DMS 273 treated with DMSO at 0.1 percent for 48 hours (cell line): ENCODE data around the gene PAMR1.
"Not testable (repeated sequence)": the region's sequence is repeated elsewhere in the genome, so short reads cannot be mapped to it uniquely, and the experiment has no call there.

ENCODE experiments used
- DNase-seq: peaks from one replicate; lab custom pipeline; 2025; lab: John Stamatoyannopoulos, UW

Gene PAMR1

GRCh38 chr11:35545391-35546003 is 20.1 kb upstream of the PAMR1 start:
- DNase-seq, result no peak

- DNase-seq, result no peak
These were observed 18.1 kb upstream of the PAMR1 start for GRCh38 chr11:35543481-35543880.

- DNase-seq, result no peak
These were observed 16.4 kb upstream of the PAMR1 start for GRCh38 chr11:35541621-35542375.

DNA sequence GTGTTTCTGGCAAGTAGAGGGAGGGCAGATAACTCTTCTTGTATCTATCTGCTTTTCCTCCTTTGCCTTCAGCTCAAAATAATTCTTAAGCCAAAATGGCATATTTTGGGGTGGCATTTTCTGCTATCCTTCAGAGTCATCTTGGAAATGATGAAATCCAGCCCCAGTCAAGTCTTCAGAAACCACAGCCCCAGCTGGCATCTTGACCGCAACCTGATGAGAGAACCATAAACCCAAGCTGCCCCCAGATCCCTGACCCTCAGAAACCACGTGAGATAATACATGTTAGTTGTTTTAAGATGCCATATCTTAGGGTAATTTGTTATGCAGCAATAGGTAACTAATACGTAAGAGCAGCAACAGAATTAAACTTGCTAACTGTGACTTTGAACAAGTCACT is 15.1 kb upstream of the PAMR1 start:
- DNase-seq, result no peak

- no peak for DNase-seq
These were observed 14.4 kb upstream of the PAMR1 start for GRCh38 chr11:35539781-35540281.

DNA sequence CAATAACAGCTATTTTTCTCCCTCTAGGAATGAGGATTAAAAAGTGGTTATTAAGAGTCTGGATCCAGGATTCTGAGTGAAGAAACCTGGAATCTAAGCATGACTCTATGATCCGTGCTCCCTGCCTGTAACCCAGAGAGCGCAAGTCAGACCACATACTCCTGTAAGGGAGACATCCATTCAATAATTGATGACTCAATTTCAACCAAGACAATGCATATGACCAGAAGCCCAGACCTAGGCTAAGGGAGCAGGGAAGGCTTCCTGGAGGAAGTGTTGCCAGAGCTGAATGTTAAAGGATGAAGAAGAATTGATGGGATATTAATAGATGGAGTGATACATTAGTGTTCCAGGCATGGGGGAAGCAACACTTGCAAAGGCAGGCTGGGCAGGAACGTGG is 13.8 kb upstream of the PAMR1 start:
- DNase-seq, result no peak

DNA sequence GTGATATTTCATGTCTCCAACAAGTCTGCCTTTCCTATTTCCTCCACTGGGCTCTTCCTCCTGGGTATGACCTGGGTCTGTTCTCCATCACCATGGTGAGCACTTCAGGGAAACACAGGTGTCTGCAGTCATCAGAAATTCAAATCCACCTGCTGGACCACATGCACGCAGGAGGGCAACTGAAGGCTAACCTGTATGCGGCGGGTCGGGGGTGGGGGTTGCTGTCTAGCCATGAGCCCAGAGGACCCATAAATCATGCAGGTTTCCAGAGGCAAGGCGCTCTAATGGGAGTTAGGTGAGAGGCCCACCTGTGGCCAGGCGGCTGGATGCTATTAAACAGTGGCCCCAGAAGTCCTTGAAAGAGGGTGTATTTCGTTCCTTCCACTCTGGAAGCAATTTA is 11.1 kb upstream of the PAMR1 start:
- DNase-seq, result no peak

DNA sequence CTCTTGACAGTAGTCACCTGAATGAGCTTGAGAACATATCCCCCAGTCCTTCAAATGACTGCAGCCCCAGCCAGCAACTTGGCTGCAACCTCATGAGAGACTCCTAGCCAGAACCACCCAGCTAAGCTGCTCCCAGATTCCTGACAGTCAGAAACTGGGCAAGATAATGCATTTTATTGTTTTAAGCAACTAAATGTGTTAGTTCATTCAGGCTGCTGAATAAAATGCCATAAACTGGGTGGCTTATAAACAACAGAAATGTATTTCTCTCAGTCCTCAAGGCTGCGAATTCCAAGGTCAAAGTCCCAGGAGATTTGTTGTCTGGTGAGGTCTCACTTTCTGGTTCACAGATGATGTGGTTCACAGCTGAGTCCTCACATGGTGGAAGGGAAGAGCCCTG is 5.8 kb upstream of the PAMR1 start:
- no peak for DNase-seq

DNA sequence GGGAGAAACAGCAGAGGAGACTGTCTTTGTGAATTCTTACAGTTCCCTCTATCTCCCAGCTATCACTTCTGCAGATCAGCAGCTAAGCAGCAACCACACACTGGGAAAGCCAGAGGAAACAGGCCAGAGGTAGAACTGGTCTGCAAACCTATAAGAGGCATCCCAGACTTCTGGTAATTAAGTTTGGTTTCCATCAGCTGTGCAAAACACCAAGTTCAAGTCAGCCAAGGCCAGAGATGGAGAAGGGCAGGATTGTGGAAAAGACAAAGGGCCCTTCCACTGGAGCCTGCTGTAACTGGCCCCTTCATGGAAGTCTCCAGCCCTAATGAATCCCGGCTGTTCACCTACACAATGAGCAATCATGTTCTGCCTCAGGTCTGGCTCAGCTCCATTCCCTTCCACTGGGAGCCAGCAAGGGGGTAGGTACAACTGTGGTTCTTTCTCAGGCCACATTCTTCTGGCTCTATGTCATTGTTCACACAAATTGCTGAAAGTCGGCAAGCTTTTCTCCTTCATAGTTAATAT is 4.6 kb upstream of the PAMR1 start:
- DNase-seq, result no peak

GRCh38 chr11:35526370-35526792 is 965 bp upstream of the PAMR1 start:
- peak; percentile 4 for DNase-seq

- no peak for DNase-seq
These were observed 636 bp downstream of the PAMR1 start for GRCh38 chr11:35524780-35525179.

DNA sequence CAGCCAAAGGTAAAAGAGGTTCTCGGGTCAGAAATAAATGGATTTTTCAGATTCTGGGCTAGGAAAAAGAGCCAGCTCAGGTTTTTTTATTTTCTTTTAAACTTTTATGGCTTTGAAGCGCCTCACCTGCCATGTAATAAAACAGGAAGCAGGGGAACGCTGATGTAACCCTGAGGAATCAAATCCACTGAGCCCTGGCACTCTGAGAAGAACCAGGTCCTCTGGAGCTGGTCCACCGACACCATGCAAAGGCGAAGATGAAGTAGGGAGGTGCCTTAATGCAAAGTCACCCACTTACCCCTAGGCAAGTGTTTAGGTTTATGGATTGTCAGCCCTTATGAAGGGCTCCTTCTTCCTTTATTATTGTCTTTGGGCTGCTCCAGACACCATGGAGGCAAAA is 1.6 kb downstream of the PAMR1 start:
- no peak for DNase-seq

DNA sequence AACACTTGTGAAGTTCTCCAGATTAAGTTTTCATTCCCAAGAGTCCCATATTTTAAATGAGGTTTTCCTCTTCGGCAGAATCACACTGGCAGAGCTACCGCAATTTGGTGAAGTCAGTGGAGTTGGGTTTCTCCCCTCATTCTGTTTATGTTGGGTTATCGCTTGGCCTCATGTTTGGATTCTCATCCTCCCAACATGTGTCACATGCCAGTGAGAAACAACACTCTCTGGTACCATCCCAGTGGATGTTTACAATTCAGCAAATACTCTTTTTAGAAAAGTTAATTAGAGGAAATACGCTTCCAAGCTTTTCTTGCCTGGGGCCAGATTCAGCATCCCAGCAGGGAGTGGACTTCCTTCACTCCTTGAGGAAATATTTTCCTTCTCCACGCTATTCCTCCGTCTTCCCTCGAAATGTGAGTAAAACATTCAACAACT is 2.1 kb downstream of the PAMR1 start:
- no peak for DNase-seq

GRCh38 chr11:35522091-35522490 is 3.3 kb downstream of the PAMR1 start:
- DNase-seq, result not testable (repeated sequence)

DNA sequence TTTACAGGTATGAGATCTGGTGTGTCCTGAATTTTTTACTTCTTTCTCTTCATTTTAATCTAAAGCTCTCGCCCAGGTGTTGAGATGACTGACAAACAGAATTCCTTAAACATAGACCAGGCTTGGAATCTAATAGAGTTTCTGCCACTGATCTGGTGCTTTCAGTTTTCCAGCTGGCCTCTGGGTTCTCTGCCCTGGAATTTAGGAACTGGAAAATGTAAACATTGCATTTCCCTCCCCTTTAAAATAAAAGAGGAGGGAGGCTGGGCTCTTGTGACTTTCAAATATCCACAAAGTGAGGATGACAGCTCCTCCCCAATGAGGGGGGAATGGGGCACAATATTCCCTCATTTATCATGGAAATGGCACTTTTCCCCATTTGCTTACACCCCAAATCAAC is 5.0 kb downstream of the PAMR1 start:
- no peak for DNase-seq

- DNase-seq, result no peak
These were observed 6.7 kb downstream of the PAMR1 start for GRCh38 chr11:35518766-35519165.

GRCh38 chr11:35517481-35517880 is 7.9 kb downstream of the PAMR1 start:
- DNase-seq, result no peak

GRCh38 chr11:35516403-35516802 is 9.0 kb downstream of the PAMR1 start:
- no peak for DNase-seq

- DNase-seq, result no peak
These were observed 10.2 kb downstream of the PAMR1 start for GRCh38 chr11:35515224-35515623.

GRCh38 chr11:35514481-35514880 is 10.9 kb downstream of the PAMR1 start:
- DNase-seq, result no peak

DNA sequence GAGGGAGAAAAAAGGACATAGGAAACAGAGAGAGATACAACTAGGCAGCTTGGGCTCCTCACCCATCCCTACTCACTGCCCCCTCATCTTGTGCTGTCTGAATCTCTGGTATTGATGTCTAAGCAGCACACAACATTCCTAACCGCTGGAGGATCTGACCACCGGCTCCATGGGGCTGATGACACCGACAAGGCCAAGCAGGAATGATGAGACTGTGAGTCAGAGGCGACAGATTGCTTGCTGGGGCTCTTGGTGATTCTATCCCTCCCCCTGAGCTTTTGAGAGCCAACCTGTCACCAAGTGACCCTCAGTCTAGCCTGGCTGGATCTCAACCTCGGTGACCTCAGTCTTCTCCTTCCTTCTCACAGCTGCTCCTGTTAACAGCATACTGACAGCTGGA is 13.8 kb downstream of the PAMR1 start:
- DNase-seq, result no peak

DNA sequence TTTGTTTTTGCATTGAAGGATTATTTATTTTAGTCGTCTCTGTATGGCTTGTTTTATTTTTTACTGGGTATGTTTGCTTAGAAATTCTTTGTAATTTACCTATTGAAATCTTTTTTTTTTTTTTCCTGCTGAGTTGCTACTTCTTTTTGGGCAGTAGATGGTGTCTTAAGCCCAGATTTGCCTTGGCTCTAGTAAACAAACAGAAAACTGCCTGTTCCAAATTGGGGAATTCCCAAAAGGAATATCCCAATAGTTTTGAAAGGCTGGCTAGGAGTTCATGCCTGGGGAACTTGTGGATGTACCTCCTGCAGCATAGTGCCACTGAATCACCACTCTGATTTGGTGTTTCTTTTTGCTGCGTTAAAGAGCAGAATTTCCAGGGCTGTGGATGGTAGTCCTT is 17.7 kb downstream of the PAMR1 start:
- DNase-seq, result no peak

DNA sequence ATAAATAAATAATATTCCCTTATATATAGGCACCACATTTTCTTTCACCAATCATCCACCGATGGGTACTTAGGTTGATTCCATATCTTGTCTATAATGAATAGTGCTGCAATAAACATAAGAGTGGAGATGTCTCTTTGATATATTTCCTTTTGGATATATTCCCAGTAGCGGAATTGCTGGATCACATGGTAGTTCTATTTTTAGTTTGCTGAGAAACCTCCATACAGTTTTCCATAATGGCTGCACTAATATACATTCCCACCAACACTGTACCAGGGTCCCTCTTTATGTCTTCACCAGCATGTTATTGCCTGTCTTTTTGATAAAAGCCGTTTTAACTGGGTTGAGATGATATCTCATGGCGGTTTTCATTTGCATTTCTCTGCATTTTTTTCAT is 23.6 kb downstream of the PAMR1 start:
- no peak for DNase-seq
